Activated CD4-positive, alpha-beta T cell treated with anti-CD3 and anti-CD28 coated beads, Interleukin-2, amount 50 U/mL, for 4 hours (primary cell): ENCODE results near the gene HOXB5.

Source experiments
- DNase-seq, 2 experiments: peaks; one replicate each; pipeline ENCODE4 v3.0.0-alpha.2; 2020

Gene HOXB5

GRCh38 chr17:48571826-48572417, 21.7 kb downstream of the HOXB5 start:
- DNase-seq: no peak

GRCh38 chr17:48571024-48571818, 22.4 kb downstream of the HOXB5 start:
- no peak for DNase-seq

- DNase-seq: no peak
Measured at GRCh38 chr17:48570325-48571023, 23.1 kb downstream of the HOXB5 start.

- no peak for DNase-seq
Measured at GRCh38 chr17:48569674-48570324, 23.8 kb downstream of the HOXB5 start.

GRCh38 chr17:48569240-48569582, 24.4 kb downstream of the HOXB5 start:
- no peak for DNase-seq

GRCh38 chr17:48568499-48569239, 24.9 kb downstream of the HOXB5 start:
- DNase-seq: no peak

GRCh38 chr17:48567646-48568354, 25.8 kb downstream of the HOXB5 start:
- DNase-seq: no peak

GRCh38 chr17:48567209-48567608, 26.4 kb downstream of the HOXB5 start:
- DNase-seq: no peak

GRCh38 chr17:48566717-48567116, 26.9 kb downstream of the HOXB5 start:
- no peak for DNase-seq

GRCh38 chr17:48565925-48566710, 27.5 kb downstream of the HOXB5 start:
- DNase-seq: no peak

- DNase-seq: no peak
Measured at GRCh38 chr17:48565022-48565554, 28.5 kb downstream of the HOXB5 start.

GRCh38 chr17:48564188-48565021, 29.2 kb downstream of the HOXB5 start:
- DNase-seq: no peak

GRCh38 chr17:48563867-48564187, 29.8 kb downstream of the HOXB5 start:
- DNase-seq: no peak

GRCh38 chr17:48563385-48563838, 30.2 kb downstream of the HOXB5 start:
- DNase-seq: no peak

GRCh38 chr17:48562934-48563333, 30.6 kb downstream of the HOXB5 start:
- DNase-seq: no peak

- no peak for DNase-seq
Measured at GRCh38 chr17:48561884-48562810, 31.4 kb downstream of the HOXB5 start.

- no peak for DNase-seq
Measured at GRCh38 chr17:48559840-48560817, 33.5 kb downstream of the HOXB5 start.
